ENCODE data around the gene KLF6.

GRCh38 chr10:3783316-3783681 is 1.7 kb downstream of the KLF6 start:
- TF ChIP-seq, protein P1, sequence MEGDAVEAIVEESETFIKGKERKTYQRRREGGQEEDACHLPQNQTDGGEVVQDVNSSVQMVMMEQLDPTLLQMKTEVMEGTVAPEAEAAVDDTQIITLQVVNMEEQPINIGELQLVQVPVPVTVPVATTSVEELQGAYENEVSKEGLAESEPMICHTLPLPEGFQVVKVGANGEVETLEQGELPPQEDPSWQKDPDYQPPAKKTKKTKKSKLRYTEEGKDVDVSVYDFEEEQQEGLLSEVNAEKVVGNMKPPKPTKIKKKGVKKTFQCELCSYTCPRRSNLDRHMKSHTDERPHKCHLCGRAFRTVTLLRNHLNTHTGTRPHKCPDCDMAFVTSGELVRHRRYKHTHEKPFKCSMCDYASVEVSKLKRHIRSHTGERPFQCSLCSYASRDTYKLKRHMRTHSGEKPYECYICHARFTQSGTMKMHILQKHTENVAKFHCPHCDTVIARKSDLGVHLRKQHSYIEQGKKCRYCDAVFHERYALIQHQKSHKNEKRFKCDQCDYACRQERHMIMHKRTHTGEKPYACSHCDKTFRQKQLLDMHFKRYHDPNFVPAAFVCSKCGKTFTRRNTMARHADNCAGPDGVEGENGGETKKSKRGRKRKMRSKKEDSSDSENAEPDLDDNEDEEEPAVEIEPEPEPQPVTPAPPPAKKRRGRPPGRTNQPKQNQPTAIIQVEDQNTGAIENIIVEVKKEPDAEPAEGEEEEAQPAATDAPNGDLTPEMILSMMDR (conservative IDR thresholded peaks at IDR 0.05): no peak
- TF ChIP-seq ZFX (IDR thresholded peaks at IDR 0.05): no peak
